Naive thymus-derived CD4-positive, alpha-beta T cell (primary cell): ENCODE data around the gene JAK1. TPM values are rescaled to one million over a fixed set of nuclear protein-coding genes. Genes with fewer than 3 reads are reported as not detected.

Source experiments
- ATAC-seq: fragments of 150-1000 bp; cut with Tn5 transposase; 2 replicates; pipeline ENCODE4 v1.10.0; 2021; ENCODE audit warnings: mild to moderate bottlenecking, moderate library complexity
- CTCF ChIA-PET: fragments of 350-600 bp; sonication (Branson Sonifier 250); formaldehyde crosslinking; loops from one replicate; lab custom pipeline; 2021; ENCODE audit warnings: antibody characterized with exemption; lab: Charles Lee
- POLR2A ChIA-PET: fragments of 350-600 bp; sonication (Branson Sonifier 250); formaldehyde crosslinking; loops from one replicate; lab custom pipeline; 2021; ENCODE audit warnings: antibody characterized with exemption, inconsistent platforms; lab: Charles Lee
- DNase-seq, 9 donors: peaks; one replicate each; pipeline versions ENCODE4 v3.0.0 to v3.0.0-alpha.2; 2020 to 2022; ENCODE audit warnings: mixed read lengths in 1 of 9
- H3K27ac ChIP-seq: one replicate; pipeline ENCODE4 v1.7.0; 2013; ENCODE audit warnings: mild to moderate bottlenecking, low read depth, low read length, moderate library complexity
- H3K27me3 ChIP-seq, 2 donors: one replicate each; pipeline ENCODE4 v1.7.0; 2013; ENCODE audit warnings: low read length in 2 of 2, mild to moderate bottlenecking in 2 of 2, moderate library complexity in 2 of 2; ENCODE audit not compliant: control insufficient read depth in 2 of 2, insufficient read depth in 2 of 2
- H3K36me3 ChIP-seq, 3 experiments: 1 replicate in 2 of 3; 2 replicates in 1 of 3; pipeline ENCODE4 v1.7.0; 2013; ENCODE audit warnings: low read length in 3 of 3, mild to moderate bottlenecking in 3 of 3, moderate library complexity in 1 of 3; ENCODE audit not compliant: insufficient read depth in 3 of 3, control insufficient read depth in 2 of 3
- H3K4me1 ChIP-seq, 2 donors: one replicate each; pipeline ENCODE4 v1.7.0; 2013; ENCODE audit warnings: low read length in 2 of 2, mild to moderate bottlenecking in 2 of 2, moderate library complexity in 1 of 2; ENCODE audit not compliant: control insufficient read depth in 2 of 2, insufficient read depth in 2 of 2
- H3K4me3 ChIP-seq: 2 replicates; pipeline ENCODE4 v1.7.0; 2013; ENCODE audit warnings: mild to moderate bottlenecking, low read length
- H3K9me3 ChIP-seq, 3 experiments: 1 replicate in 2 of 3; 2 replicates in 1 of 3; pipeline ENCODE4 v1.7.0; 2013; ENCODE audit warnings: low read length in 3 of 3; ENCODE audit not compliant: control insufficient read depth in 2 of 3
- H3K27ac Mint-ChIP-seq, 9 donors: one replicate each; pipeline ENCODE4 v1.8.0; 2020 to 2022; ENCODE audit warnings: mixed read lengths in 9 of 9, mild to moderate bottlenecking in 8 of 9, moderate library complexity in 5 of 9, inconsistent platforms in 2 of 9
- H3K27me3 Mint-ChIP-seq, 5 donors: one replicate each; pipeline ENCODE4 v1.8.0; 2021 to 2022; ENCODE audit warnings: mixed read lengths in 5 of 5, mild to moderate bottlenecking in 1 of 5
- H3K36me3 Mint-ChIP-seq, 5 donors: one replicate each; pipeline ENCODE4 v1.8.0; 2020 to 2022; ENCODE audit warnings: mixed read lengths in 5 of 5, mild to moderate bottlenecking in 3 of 5, inconsistent platforms in 1 of 5
- H3K4me1 Mint-ChIP-seq, 7 donors: one replicate each; pipeline ENCODE4 v1.8.0; 2020 to 2022; ENCODE audit warnings: mixed read lengths in 7 of 7, mild to moderate bottlenecking in 3 of 7, inconsistent platforms in 1 of 7
- H3K4me3 Mint-ChIP-seq, 10 donors: one replicate each; pipeline ENCODE4 v1.8.0; 2020 to 2022; ENCODE audit warnings: mild to moderate bottlenecking in 10 of 10, mixed read lengths in 10 of 10, moderate library complexity in 6 of 10, inconsistent platforms in 2 of 10
- H3K9me3 Mint-ChIP-seq, 11 donors: one replicate each; pipeline ENCODE4 v1.8.0; 2020 to 2022; ENCODE audit warnings: mixed read lengths in 11 of 11, mild to moderate bottlenecking in 4 of 11, inconsistent platforms in 1 of 11, moderate library complexity in 1 of 11
- intact Hi-C, 2 donors: fragments of 100-400 bp; cut with micrococcal nuclease; formaldehyde crosslinking; loops; one replicate each; pipeline ENCODE4 v1.15.1; 2023
- polyA plus RNA-seq, 2 donors: library from polyadenylated mRNA; unstranded; fragments of 300-500 nt; fragmentation: Illumina TruSeq; gene quantifications; one replicate each; pipeline ENCODE4 v1.2.3, GENCODE V29; 2021
- total RNA-seq, 6 experiments: library from RNA in 5 of 6; stranded (reverse) in 5 of 6; gene quantifications; 1 replicate in 5 of 6; 2 replicates in 1 of 6; pipeline ENCODE4 v1.2.3 and lab custom pipeline; 2021 to 2026

The JAK1 gene
- total and polyA plus RNA-seq, 7 experiments from 2014 or later = 197 to 365 (median 265) TPM

GRCh38 chr1:64894438-64895196, 71.7 kb downstream of the JAK1 start:
- H3K9me3 ChIP-seq = no peaks in the 10 kb centered on the region
- intact Hi-C loops = loop anchor here in 1 of 2 donors (2.0 to 5.0 kb wide), 3 partner anchors 14 to 73 kb away; partner anchors contain the start of gene JAK1
- ChIA-PET CTCF (interaction anchor here (0.6 to 1.4 kb wide), 3 partner anchors 13 to 539 kb away, joined by 3 to 7 read pairs (median 3); no protein-coding TSS in a partner anchor), POLR2A (interaction anchor here (0.6 to 2.4 kb wide), 3 partner anchors 23 to 71 kb away, joined by 3 to 8 read pairs (median 4); partner anchors contain the start of gene JAK1)
- no peaks in the 10 kb centered on the region for H3K27me3 ChIP-seq
- H3K36me3 ChIP-seq = no peaks in the 10 kb centered on the region
- Mint-ChIP-seq H3K4me1 (peaks cover 69 to 100% (median 97%) of the 10 kb centered on the region in 7 donors), H3K27me3 (no peaks in the 10 kb centered on the region), H3K4me3 (peak overlapping the region in 9 of 10 donors; percentile 8 to 63 (median 54)), H3K27ac (peak overlapping the region in 6 of 9 donors; percentile 12 to 79 (median 50)), H3K36me3 (peaks cover 0 to 9% (median 0%) of the 10 kb centered on the region in 5 donors), H3K9me3 (no peaks in the 10 kb centered on the region)
- ATAC-seq = no peak
- H3K4me1 ChIP-seq = peaks cover 71 to 78% of the 10 kb centered on the region in 2 donors
- no peak overlapping the region for H3K4me3 ChIP-seq
- no peak overlapping the region for H3K27ac ChIP-seq
- no peak for DNase-seq

GRCh38 chr1:64893921-64894320, 72.4 kb downstream of the JAK1 start:
- Histone ChIP-seq H3K9me3 (no peaks in the 10 kb centered on the region), H3K27me3 (no peaks in the 10 kb centered on the region), H3K4me1 (peaks cover 66 to 78% of the 10 kb centered on the region in 2 donors), H3K36me3 (no peaks in the 10 kb centered on the region), H3K4me3 (no peak overlapping the region), H3K27ac (no peak overlapping the region)
- peak overlapping the region in 7 of 9 donors; percentile 32 to 88 (median 65) for H3K27ac Mint-ChIP-seq
- H3K4me3 Mint-ChIP-seq = peak overlapping the region in 9 of 10 donors; percentile 8 to 63 (median 54)
- intact Hi-C loops = loop anchor here in 1 of 2 donors (1.0 to 5.0 kb wide), 4 partner anchors 7 to 73 kb away; partner anchors contain the start of gene JAK1
- no peaks in the 10 kb centered on the region for H3K9me3 Mint-ChIP-seq
- POLR2A ChIA-PET = interaction anchor here (1.4 kb wide), 1 partner anchor 68 kb away, joined by 3 read pairs; no protein-coding TSS in a partner anchor
- DNase-seq = no peak
- no peak for ATAC-seq
- H3K4me1 Mint-ChIP-seq = peaks cover 71 to 100% (median 97%) of the 10 kb centered on the region in 7 donors
- no peaks in the 10 kb centered on the region for H3K27me3 Mint-ChIP-seq
- H3K36me3 Mint-ChIP-seq = peaks cover 0 to 9% (median 0%) of the 10 kb centered on the region in 5 donors
- CTCF ChIA-PET = interaction anchor here (0.6 to 1.4 kb wide), 2 partner anchors 15 to 25 kb away, joined by 3 read pairs; no protein-coding TSS in a partner anchor

- no peaks in the 10 kb centered on the region for H3K9me3 Mint-ChIP-seq
- peak overlapping the region in 8 of 10 donors; percentile 6 to 75 (median 56) for H3K4me3 Mint-ChIP-seq
- ChIA-PET CTCF (interaction anchor here (0.6 to 1.4 kb wide), 3 partner anchors 14 to 70 kb away, joined by 3 read pairs; no protein-coding TSS in a partner anchor), POLR2A (interaction anchor here (1.4 kb wide), 2 partner anchors 69 to 70 kb away, joined by 3 read pairs; no protein-coding TSS in a partner anchor)
- DNase-seq (no peak), ATAC-seq (no peak)
- Histone ChIP-seq H3K9me3 (no peaks in the 10 kb centered on the region), H3K36me3 (no peaks in the 10 kb centered on the region), H3K4me1 (peaks cover 59 to 77% of the 10 kb centered on the region in 2 donors), H3K27ac (peak overlapping the region; percentile 9), H3K27me3 (no peaks in the 10 kb centered on the region), H3K4me3 (no peak overlapping the region)
- H3K4me1 Mint-ChIP-seq = peaks cover 72 to 99% (median 94%) of the 10 kb centered on the region in 7 donors
- H3K27me3 Mint-ChIP-seq = no peaks in the 10 kb centered on the region
- H3K36me3 Mint-ChIP-seq = peaks cover 0 to 9% (median 0%) of the 10 kb centered on the region in 5 donors
- H3K27ac Mint-ChIP-seq = peak overlapping the region in 8 of 9 donors; percentile 14 to 86 (median 40)
- intact Hi-C loops = loop anchor here in 1 of 2 donors (1.0 to 5.0 kb wide), 3 partner anchors 8 to 74 kb away; partner anchors contain the start of gene JAK1
Measured at GRCh38 chr1:64892576-64893573, 73.5 kb downstream of the JAK1 start.

- Mint-ChIP-seq H3K4me3 (peak overlapping the region in 9 of 10 donors; percentile 30 to 73 (median 57)), H3K27ac (peak overlapping the region in 8 of 9 donors; percentile 14 to 79 (median 63)), H3K36me3 (peaks cover 0 to 4% (median 0%) of the 10 kb centered on the region in 5 donors), H3K9me3 (no peaks in the 10 kb centered on the region), H3K27me3 (no peaks in the 10 kb centered on the region), H3K4me1 (peaks cover 75 to 99% (median 97%) of the 10 kb centered on the region in 7 donors)
- no peaks in the 10 kb centered on the region for H3K9me3 ChIP-seq
- peak in 1 of 9 donors; percentile 8 for DNase-seq
- peak; percentile 51 for ATAC-seq
- CTCF ChIA-PET = no interaction called here
- H3K36me3 ChIP-seq = no peaks in the 10 kb centered on the region
- POLR2A ChIA-PET = no interaction called here
- no peak overlapping the region for H3K4me3 ChIP-seq
- H3K27ac ChIP-seq = no peak overlapping the region
- H3K4me1 ChIP-seq = peaks cover 61 to 78% of the 10 kb centered on the region in 2 donors
- intact Hi-C loops = loop anchor here in 1 of 2 donors (5.0 kb wide), 2 partner anchors 36 to 76 kb away; partner anchors contain the start of gene JAK1
- no peaks in the 10 kb centered on the region for H3K27me3 ChIP-seq
Measured at GRCh38 chr1:64891448-64891825, 74.9 kb downstream of the JAK1 start.

- H3K27ac ChIP-seq = no peak overlapping the region
Measured at GRCh38 chr1:64890699-64891447, 75.5 kb downstream of the JAK1 start.

More at GRCh38 chr1:64890699-64891447, 75.5 kb downstream of the JAK1 start:
- peaks cover 73 to 99% (median 97%) of the 10 kb centered on the region in 7 donors for H3K4me1 Mint-ChIP-seq
- CTCF ChIA-PET = interaction anchor here (0.6 kb wide), 1 partner anchor 187 kb away, joined by 3 read pairs; no protein-coding TSS in a partner anchor
- H3K27ac Mint-ChIP-seq = peak overlapping the region in 8 of 9 donors; percentile 14 to 79 (median 63)
- Histone ChIP-seq H3K4me3 (no peak overlapping the region), H3K4me1 (peaks cover 61 to 73% of the 10 kb centered on the region in 2 donors), H3K9me3 (no peaks in the 10 kb centered on the region), H3K36me3 (no peaks in the 10 kb centered on the region), H3K27me3 (no peaks in the 10 kb centered on the region)
- H3K27me3 Mint-ChIP-seq = no peaks in the 10 kb centered on the region
- POLR2A ChIA-PET = interaction anchor here (0.6 kb wide), 1 partner anchor 78 kb away, joined by 5 read pairs; no protein-coding TSS in a partner anchor
- DNase-seq (no peak), ATAC-seq (no peak)
- peak overlapping the region in 9 of 10 donors; percentile 30 to 73 (median 57) for H3K4me3 Mint-ChIP-seq
- intact Hi-C loops = loop anchor here in 1 of 2 donors (5.0 kb wide), 2 partner anchors 36 to 76 kb away; partner anchors contain the start of gene JAK1
- H3K9me3 Mint-ChIP-seq = no peaks in the 10 kb centered on the region
- H3K36me3 Mint-ChIP-seq = peaks cover 0 to 4% (median 0%) of the 10 kb centered on the region in 5 donors
